Pancreas (tissue), 10 donors: ENCODE data around the gene FAM186B. TPM values are rescaled to one million over a fixed set of nuclear protein-coding genes. Genes with fewer than 3 reads are reported as not detected.

Experiments
- ATAC-seq, 4 donors: fragments of 200-7000 bp; cut with Tn5 transposase; one replicate each; pipeline versions ENCODE4 v1.8.0 to v1.9.1; 2020; ENCODE audit warnings: mild to moderate bottlenecking in 4 of 4, moderate library complexity in 4 of 4
- DNase-seq, 6 donors: peaks; one replicate each; pipeline ENCODE4 v3.0.0-alpha.2; 2020
- FAIRE-seq: peaks from 2 replicates; lab custom pipeline; 2012; peaks lifted over from hg19 to GRCh38; lab: Jason Lieb, UNC
- H3K27ac ChIP-seq, 4 donors: fragments of 200-600 bp; sonication (generic); 1 replicate in 3 of 4; 2 replicates in 1 of 4; pipeline versions ENCODE4 v1.5.0 to v1.8.0; 2020
- H3K27me3 ChIP-seq, 4 donors: fragments of 200-600 bp; one replicate each; pipeline ENCODE4 v1.8.0; 2021
- H3K36me3 ChIP-seq, 3 donors: fragments of 200-600 bp; sonication (generic) in 1 of 3; one replicate each; pipeline versions ENCODE4 v1.5.0 to v1.8.0; 2020 to 2021
- H3K4me1 ChIP-seq, 3 donors: fragments of 200-600 bp; one replicate each; pipeline ENCODE4 v1.8.0; 2021
- H3K4me3 ChIP-seq, 4 donors: fragments of 200-600 bp; sonication (generic) in 2 of 4; one replicate each; pipeline versions ENCODE4 v1.5.0 to v1.8.0; 2020 to 2021
- H3K9me3 ChIP-seq, 4 donors: fragments of 200-600 bp; one replicate each; pipeline ENCODE4 v1.8.0; 2021
- CTCF ChIP-seq, 4 donors: fragments of 200-600 bp; sonication (generic) in 3 of 4; IDR thresholded peaks; one replicate each; pipeline versions ENCODE4 v1.5.0 to v1.8.0; 2021; ENCODE audit warnings: antibody characterized with exemption in 4 of 4
- WGBS, 2 donors: extraction: QIAGEN DNeasy Blood & Tissue Kit; methylation state at CpG; one replicate each; pipeline ENCODE4 v1.1.7; 2013; 5-methylcytosine and 5-hydroxymethylcytosine counted together
- intact Hi-C, 3 donors: fragments of 100-400 bp; cut with DNase I; formaldehyde crosslinking; loops; one replicate each; pipeline versions ENCODE4 v1.11.1 to v1.14.2; 2022
- polyA plus RNA-seq, 2 donors: library from polyadenylated mRNA; stranded (reverse); fragments of 200-250 nt; gene quantifications; one replicate each; pipeline ENCODE4 v1.2.3, GENCODE V29; 2013
- total RNA-seq, 6 donors: library from RNA; stranded (reverse); fragmentation: NEBNext Ultra II Directional in 4 of 6; extraction: Animal tissue kit (Norgen Biotek cat#: 25700) in 4 of 6; gene quantifications; one replicate each; pipeline versions ENCODE4 v1.2.1 to v1.2.4, GENCODE V29; 2021 to 2023
- donor health status: healthy with polysubstance abuse.
- donor health status: DM: no; HTN: no; CAD: no; lungs with moderate emphysema.
- donor health status: DM: no; HTN: no; CAD: no.
- donor health status: control.
- donor health status: control.
- donor health status: Bipolar disorder and iron deficiency.
- donor health status: DM: yes; HTN: yes; CAD: no.
- donor health status: DM: no; HTN: no; CAD: no.
- donor health status: DM: no; HTN: no; CAD: no.
- donor health status: DM: yes; HTN: yes; CAD: no.

FAM186B gene
- total and polyA plus RNA-seq, 8 donors: 0.49 to 1.7 (median 0.74) TPM

- ATAC-seq (peak in 1 of 4 donors; percentile 43), DNase-seq (no peak), FAIRE-seq (no peak)
- peaks cover 0 to 12% (median 0%) of the 10 kb centered on the region in 3 donors for H3K36me3 ChIP-seq
- peaks cover 0 to 19% (median 9%) of the 10 kb centered on the region in 3 donors for H3K4me1 ChIP-seq
- H3K4me3 ChIP-seq: peak overlapping the region; percentile 68 to 93 (median 75)
- no peaks in the 10 kb centered on the region for H3K9me3 ChIP-seq
- no peak for TF ChIP-seq CTCF (IDR thresholded peaks at IDR 0.05)
- intact Hi-C loops: no loop called here
- peak overlapping the region in 3 of 4 donors; percentile 64 to 80 (median 75) for H3K27ac ChIP-seq
- no peaks in the 10 kb centered on the region for H3K27me3 ChIP-seq
- 1% methylated on average over 19 of the region's 19 CpGs for WGBS, 2 donors
These were observed 36.8 kb downstream of the FAM186B start for GRCh38 chr12:49568442-49569162.

- intact Hi-C loops: no loop called here
These were observed 37.6 kb downstream of the FAM186B start, which contains the start of gene MCRS1 for GRCh38 chr12:49567611-49568441. Gene MCRS1, minus strand, starts transcription at chr12:49568142. Its CDS starts 1,411 bp downstream, at chr12:49566731.

DNA sequence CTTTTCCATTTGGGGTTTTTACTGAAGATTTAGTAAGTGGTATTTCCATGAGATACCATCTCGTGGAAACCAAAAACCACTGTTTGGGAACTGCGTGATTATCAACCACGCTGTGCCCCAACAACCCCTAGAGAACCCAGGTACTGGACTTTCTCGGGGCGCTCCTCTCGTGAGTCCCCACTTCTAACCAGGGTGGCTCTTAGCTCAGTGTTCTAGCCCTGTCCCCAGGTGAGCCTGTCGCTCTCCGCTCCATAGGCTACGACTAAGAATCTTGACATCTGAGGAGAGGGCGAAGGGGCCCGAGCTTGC lies 38.2 kb downstream of the FAM186B start:
- no peak for TF ChIP-seq CTCF (IDR thresholded peaks at IDR 0.05)
- Histone ChIP-seq H3K9me3 (no peaks in the 10 kb centered on the region), H3K4me3 (peak overlapping the region; percentile 68 to 93 (median 75)), H3K27ac (peak overlapping the region in 3 of 4 donors; percentile 56 to 75 (median 64)), H3K36me3 (peaks cover 0 to 25% (median 7%) of the 10 kb centered on the region in 3 donors), H3K27me3 (no peaks in the 10 kb centered on the region), H3K4me1 (peaks cover 0 to 19% (median 9%) of the 10 kb centered on the region in 3 donors)
- 1 to 3% methylated on average over 11 of the region's 11 CpGs for WGBS, 2 donors
- intact Hi-C loops: no loop called here
- DNase-seq: no peak
- ATAC-seq: peak; percentile 11 to 23 (median 16)
- no peak for FAIRE-seq

More at GRCh38 chr12:49567611-49568441, 37.6 kb downstream of the FAM186B start, which contains the start of gene MCRS1:
- no peaks in the 10 kb centered on the region for H3K9me3 ChIP-seq
- no peaks in the 10 kb centered on the region for H3K27me3 ChIP-seq
- TF ChIP-seq CTCF (IDR thresholded peaks at IDR 0.05): no peak
- 0 to 1% methylated on average over 54 of the region's 54 CpGs for WGBS, 2 donors
- H3K27ac ChIP-seq: peak within 1 kb of the TSS; percentile 56 to 80 (median 70)
- DNase-seq (peak; percentile 85 to 94 (median 90)), ATAC-seq (peak; percentile 94 to 98 (median 98)), FAIRE-seq (peak; percentile 59)
- peaks cover 0 to 19% (median 9%) of the 10 kb centered on the region in 3 donors for H3K4me1 ChIP-seq
- H3K36me3 ChIP-seq: peaks cover 0 to 20% (median 1%) of the 10 kb centered on the region in 3 donors
- H3K4me3 ChIP-seq: peak within 1 kb of the TSS; percentile 68 to 93 (median 75)

DNA sequence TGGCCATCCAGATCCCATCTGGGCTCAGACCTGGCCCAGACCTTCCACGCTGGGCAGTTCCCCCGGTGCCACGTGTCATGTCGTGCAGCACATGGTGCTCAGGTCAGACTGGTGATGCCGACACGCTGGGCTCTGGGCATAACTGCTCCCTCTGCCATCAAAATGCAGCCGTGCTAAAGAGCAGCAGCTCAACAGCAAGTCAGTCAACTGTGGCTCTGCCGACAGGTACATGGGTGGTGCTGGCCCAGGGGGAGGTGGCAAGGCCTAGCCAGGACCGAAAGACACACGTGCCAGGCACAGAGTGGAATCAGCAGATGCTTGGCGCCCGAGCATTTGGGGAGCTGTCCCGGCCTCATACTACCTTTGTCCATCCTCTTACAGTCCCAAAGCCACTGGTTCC lies 39.1 kb downstream of the FAM186B start:
- no peaks in the 10 kb centered on the region for H3K27me3 ChIP-seq
- H3K27ac ChIP-seq: no peak overlapping the region
- ATAC-seq (no peak), DNase-seq (peak in 1 of 6 donors; percentile 37), FAIRE-seq (no peak)
- no peak overlapping the region for H3K4me3 ChIP-seq
- no peak for TF ChIP-seq CTCF (IDR thresholded peaks at IDR 0.05)
- H3K36me3 ChIP-seq: peaks cover 0 to 33% (median 7%) of the 10 kb centered on the region in 3 donors
- peaks cover 0 to 19% (median 9%) of the 10 kb centered on the region in 3 donors for H3K4me1 ChIP-seq
- intact Hi-C loops: no loop called here
- no peaks in the 10 kb centered on the region for H3K9me3 ChIP-seq
- 84 to 89% methylated on average over 13 of the region's 13 CpGs for WGBS, 2 donors
